DMS 273 treated with DMSO at 0.1 percent for 48 hours (cell line): ENCODE measurements around the gene TBCD.

ENCODE experiments used
- DNase-seq: peaks from one replicate; lab custom pipeline; 2025; lab: John Stamatoyannopoulos, UW

Gene TBCD

DNA sequence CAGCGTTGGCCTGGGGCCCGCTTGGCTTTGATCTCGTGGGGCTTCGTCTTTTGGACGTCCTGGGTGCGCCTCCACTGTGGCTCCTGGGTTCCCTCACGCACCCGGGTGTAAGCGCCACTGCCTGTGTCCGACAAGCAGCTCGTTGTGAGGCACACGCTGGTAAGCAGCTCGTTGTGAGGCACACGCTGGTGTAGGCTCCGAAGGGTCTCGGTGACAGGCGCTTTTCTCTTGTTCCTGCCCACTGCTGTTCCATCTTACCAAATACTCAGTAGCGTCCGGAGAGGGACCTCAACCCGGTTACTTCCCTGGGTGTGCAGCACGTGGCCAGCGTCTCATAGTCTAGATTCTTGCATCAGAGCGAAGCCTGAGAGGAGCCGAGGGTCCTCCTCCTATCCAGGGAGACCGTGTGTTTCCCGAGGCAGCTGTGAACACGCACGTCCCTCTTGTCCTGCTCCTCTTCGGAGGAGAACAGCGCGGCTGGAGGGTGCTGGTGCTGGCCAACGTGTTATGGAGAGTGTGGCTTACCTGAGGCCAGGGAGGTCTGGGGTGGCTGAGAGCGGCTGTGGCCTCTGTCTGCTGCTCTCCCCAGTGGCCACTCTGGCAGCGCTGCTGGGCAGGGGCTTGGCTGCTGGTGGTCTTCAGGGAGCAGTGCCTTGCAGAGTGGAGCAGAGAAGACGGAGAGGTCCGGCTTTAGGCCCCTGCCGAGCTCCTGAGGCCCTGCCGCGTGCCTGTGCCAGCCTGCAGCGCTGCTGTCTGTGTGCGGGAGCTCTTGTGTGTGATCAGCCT lies 120.1 kb downstream of the TBCD start:
- no peak for DNase-seq

DNA sequence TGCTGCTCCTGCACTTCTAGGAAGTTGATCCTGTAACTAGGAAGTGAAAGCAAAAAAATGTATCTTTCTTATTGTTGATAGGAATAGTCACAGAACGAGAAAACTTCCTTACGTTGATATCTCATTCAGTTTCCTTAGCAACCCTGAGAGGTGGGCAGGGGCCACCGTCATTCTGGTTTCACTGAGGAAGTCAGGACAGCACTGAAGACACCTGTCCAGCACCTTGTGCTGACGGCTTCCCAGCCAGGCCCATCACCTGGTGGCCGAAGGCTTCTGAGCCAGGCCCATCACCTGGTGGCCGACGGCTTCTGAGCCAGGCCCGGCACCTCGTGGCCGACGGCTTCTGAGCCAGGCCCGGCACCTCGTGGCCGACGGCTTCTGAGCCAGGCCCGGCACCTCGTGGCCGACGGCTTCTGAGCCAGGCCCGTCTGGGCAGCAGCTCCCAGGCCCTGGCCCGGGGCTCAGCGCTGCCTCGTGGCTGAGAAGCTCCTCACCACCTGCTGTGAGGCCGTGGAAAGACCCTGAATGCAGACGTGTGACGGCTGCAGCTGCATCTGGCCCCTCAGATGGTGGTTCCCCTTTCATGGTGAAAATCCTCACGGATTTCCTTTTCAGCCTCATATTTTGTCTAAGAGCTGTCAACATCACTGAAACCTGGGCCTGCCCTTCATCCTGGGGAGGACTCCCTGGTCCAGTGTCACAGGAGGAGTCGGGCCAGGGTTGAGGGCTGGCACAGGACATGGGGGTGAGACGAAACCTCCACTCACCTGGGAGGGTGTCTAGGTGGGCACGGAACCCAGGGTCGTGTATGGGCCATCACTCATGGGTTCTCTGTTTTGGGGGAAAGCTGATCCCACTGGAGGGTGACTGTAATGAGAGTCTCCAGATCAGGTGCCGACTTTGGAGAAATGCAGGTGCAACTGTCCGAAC lies 121.0 kb downstream of the TBCD start:
- DNase-seq: no peak

DNA sequence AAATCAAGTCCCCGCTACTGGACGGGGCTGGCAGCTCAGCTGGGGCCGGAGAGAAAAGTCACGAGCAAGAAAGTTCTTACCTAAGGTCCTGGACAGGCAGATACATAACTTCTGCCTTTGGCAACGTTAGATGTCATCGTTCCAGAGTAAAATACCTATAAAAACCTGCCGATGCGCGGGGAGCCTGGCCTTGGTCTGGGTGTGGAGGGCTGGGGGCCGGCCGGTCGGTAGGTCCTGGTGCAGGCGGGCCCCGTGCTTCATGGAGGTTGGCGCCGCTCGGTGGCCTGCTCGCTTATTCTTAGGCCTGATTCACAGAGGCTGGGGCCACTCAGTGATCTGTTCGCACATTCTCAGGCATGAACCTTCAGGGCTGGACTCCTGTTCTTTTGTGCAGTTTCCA lies 121.7 kb downstream of the TBCD start:
- DNase-seq: no peak

DNA sequence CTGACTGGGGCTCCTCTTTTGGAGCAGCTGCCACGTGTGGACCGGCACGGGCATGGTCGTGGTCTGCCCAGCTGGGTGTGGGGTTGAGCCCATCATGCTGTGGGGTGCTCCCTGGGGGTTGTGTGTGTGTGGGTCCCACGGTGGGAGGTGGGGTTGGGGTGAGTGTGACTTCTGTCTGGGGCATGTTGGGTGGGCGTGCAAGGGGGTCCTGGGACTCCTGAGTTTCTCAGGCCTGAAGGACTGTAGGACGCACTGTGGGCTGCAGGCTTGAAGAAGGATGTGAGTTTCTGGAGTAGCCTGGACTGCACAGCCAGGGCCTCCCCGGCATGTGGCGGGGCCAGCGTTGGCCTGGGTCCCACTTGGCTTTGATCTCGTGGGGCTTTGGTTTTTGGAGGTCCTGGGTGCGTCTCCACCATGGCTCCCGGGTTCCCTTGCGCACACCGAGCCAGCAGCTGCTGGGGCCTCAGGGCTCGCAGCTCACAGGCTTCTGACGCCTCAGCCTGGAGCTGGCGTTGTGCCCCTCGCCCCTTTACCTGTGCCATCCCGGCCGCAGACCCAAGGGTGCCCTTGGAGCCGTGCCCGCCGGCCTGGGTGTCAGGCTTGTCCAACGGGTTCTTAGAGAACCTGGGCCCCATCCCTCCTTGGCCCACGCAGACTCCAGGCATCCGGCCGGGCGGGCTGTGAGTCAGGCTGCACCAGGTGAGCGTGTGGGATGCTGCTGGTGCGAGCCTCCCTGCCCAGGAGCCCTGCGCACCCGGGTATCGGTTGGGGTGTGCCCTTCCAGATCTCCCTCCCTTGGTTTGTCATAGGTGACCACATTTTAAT lies 122.4 kb downstream of the TBCD start:
- DNase-seq: no peak

DNA sequence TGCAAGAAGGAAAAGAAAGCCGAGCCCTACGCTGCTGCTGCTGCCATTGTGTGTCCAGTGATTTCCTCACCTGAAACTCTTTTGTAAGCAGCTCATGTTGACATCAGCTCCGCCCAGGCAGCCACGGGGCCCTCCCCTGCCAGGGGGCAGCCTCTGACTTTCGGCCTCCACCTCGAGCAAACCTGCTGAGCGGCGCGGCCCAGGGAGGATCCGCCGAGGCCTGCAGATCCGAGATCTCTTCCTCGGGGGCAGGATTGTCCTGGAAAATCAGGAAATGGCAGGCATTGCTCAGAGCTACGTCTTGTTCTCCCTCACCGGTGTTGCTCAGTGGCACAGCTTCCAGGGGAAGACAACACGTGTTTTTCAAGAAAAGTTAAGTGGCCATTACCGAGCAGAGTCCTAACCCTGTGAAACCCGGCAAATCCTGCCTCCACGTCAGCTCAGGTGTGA lies 123.6 kb downstream of the TBCD start:
- no peak for DNase-seq

DNA sequence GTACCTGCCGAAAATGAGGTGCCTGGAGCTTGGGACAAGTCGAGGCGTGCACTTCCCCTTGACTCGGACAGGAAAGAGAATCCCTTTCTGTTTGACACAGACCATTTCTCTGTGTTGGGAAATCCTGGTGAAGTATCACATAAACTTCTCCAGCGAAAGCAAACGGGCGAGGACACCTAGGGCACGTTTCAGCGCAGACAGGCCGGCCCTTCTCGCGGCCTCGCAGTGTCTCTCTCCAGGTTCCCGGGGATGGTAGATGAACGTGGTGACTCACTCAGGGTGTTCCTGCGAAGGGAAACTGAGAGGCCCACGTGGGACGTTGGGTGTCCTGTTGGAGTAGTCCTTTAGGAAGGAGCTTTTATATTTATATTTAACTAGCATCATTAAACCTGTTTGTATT lies 124.3 kb downstream of the TBCD start:
- no peak for DNase-seq

DNA sequence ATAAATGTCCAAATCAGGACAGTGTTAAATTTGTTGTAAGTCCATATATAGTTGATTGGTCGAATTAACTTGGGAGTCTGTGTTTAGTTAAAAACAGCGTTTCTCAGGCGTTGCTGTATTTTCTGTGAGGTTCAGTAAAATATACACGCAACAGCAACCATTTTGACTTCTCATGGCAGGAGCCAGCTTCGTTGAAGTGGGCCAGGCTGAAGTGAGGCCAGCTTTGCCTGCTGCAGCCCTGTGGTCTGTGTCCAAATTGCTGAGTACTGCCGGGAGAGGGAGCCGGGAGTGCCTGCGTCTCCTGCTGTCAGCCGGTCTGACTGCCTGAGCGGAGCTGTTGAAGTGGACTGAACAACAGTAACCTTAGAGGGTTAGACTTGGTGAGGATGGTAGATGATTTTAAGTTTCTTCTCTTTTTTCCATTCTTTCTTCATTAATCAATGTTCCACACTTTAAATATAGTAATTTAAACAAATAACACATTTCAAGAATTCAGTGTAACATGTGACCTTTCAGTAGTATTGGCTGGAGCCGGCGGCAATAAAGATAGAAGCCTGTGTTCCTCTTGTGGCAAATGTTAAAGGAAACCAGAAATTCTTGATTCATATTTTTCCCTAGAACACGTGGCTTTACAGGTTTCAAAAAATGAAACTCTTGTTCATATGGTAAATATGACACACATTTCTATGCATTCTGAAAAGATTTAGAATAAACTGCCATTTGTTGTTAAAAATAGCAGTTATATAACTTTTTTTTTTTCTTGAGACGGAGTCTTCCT lies 124.9 kb downstream of the TBCD start:
- DNase-seq: no peak

DNA sequence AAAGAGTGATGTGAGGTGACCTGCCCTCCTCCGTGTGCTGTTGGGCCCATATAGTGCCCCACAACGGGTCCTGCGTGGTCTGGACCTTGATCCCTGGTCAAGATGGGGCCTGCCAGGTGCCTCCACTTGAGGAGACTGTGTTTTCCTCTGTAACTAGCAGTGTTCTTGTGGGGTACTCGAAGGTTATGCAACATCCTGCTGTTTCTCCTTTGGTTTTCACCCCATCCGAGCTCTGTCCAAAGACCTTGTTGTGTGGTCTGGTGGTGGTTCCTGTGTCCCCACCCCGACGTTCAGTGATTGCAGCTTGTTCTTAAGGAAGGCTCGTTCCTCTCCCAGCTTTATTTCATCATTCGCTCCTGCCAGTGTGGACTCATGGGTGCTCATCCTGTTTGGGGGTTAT lies 126.7 kb downstream of the TBCD start:
- no peak for DNase-seq

DNA sequence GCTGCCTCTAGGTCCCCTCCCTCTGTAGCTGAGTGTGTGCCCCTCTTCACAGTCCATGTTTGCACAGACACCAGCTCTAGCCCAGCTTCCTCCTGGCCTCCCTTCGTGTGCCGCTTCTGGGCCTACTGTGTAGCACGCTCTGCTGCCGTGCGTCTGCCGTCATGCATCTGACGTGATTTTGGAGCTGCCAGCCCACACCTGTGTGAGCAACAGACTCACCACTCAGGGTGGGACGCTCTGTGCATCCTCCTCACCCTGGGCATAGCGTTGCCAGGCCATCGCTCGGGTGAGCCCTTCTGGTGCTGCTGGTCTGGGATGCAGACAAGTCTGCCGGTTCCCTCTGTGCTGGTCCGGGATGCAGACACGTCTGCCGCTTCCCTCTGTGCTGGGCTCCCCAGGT lies 127.4 kb downstream of the TBCD start:
- DNase-seq: no peak

DNA sequence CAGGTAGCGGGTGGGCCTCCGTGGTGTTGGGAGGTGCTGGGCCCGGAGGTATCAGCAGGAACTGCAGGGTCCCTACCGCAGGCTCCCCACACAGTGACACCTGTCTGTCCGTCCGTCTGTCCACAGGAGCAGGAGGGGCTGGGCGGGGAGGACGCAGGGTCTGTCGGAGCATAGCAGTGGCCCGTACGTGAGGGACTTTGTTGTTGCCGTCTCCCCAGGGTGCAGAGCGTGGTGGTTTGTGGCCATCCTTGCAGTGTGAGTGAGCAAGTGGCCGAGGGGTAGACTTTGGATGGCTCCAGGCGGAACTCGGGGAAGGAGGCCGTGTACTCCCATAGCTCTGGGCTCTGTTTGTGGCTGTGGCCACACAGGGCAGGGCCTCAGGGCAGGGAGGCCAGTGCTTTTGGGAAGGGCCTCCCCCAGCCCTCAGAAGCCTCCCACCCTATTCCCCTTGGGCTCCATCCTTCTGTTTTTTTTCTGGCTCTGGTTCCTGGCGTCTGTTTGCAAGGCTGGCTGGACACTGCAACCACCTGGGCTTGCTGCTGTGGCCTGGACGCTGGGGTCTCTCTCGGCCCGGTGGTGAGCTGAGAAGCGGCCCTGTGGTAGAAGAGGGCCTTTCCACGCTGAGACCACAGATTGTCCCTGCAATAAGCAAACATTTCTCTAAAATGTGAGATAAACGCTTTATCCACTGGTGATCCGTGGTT lies 128.9 kb downstream of the TBCD start:
- DNase-seq: no peak

DNA sequence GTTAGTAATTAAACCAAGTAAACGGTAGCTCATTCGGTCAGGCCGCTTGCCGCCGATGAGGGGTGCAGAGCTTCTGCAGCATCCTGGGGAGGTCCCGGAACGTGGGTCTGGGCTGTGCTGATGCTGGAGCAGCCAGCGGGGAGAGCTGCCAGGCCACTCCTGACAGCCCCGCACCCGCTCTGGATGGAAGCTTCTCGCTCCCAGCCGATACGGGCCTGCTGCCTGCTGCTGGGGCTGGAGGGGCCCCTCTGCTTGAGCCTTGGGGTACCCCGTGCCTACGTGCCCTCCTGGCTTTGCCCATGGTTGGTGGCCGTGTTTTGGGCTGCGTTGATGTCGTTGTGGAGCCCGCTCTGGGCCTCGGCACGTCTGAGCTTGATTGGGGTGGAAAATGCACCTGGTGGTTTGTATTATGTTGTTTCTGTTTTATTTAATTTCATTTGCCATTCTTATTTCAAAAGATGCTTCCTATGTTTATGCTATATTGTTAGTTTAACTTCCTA lies 129.5 kb downstream of the TBCD start:
- no peak for DNase-seq

DNA sequence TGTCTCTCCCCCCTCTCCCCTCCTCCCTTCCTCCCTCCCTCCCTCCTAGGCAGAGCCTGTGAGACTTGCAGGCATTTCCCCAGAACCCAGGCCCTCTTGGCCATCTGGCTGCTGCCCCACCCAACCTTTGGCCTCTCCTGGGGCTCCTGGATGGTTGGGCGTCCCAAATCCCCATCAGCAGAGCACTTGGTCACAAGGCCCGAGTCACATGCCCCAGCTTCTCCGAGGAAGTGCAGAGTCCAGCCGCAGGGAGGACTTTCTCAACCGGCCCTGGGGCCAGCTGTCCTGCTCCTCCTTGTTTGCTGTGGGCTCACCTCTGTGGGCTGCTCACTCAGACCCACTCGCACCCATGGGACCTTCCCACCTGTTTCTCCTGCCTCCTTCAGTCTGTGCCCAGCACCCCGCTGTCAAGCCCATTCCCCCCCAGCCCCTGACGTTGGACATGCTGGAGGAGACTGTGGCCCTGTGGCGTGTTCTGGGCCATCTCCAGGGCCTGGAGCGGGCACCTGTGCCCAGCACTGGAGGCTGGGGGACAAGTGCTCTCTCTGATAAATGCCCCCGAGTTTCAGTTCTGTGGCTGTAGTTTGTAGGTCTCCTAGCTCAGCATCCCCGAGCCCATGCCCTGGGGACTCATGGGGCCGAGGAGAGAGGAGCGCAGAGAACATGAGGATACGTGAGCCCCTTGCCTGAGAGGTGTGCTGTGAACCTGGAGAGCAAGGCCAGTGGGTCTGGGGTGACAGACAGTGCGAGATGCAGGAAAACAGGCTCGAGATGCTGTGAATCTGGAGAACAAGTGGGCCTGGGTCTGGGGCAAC lies 130.2 kb downstream of the TBCD start:
- DNase-seq: no peak

DNA sequence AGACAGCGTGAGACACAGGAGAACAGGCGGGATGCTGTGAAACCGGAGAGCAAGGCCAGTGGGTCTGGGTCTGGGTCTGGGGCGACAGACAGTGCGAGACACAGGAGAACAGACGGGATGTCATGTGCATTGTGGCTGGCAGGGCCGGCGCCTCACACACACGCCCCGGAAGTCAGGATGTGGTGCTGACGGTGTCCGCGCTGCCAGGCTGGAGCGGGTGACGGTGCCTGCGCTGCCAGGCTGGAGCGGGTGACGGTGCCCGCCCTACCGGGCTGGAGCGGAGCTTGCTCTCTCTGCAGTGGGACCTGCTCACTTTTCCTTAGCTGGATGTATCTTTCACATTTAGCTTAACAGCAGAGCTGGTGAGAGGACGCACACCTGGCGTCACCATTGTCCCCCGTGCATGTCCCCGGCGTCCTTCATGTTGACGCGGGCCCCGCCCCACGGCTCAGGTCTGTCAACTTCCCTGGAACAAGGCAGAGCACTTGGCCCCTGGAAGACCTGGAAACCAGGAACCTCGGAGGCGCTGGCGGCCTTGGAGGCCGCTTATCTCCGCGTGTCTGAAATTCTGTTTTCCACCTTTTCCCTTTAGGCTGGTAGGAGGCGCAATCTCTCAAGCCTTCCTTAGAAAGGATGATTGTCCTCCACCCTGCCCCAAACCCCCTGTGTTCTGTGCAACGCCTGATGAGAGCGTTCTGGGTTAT lies 131.0 kb downstream of the TBCD start:
- no peak for DNase-seq

DNA sequence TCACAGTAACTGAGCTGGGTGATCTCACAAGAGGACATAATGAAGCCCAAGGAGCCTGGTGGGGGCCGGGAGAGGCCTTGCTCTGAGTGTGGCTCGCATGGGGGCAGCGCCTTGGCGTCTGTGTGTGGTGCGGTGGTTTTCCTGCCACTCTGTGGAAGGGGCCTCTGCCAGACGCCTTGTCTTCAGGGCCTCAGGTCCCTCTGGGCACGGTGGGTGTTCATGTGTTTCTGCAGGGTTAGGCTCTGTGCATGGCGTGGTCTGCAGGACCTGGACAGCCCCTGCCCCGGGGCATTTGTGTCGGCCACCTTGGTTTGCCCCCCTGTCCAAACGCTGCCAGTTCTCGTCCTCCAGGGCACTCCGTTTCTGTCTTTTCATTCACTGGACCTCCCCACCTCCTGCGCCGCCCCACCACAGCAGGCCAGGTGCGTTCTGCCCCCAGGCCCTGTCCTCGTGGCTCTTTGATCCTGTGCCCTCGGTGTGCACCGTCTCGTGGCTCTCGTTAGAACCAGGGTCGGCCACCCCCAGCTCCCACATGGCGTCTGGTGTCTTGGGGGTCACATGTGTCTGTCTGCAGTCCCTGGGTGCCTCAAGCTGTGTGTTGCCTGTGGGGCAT lies 131.7 kb downstream of the TBCD start:
- no peak for DNase-seq

DNA sequence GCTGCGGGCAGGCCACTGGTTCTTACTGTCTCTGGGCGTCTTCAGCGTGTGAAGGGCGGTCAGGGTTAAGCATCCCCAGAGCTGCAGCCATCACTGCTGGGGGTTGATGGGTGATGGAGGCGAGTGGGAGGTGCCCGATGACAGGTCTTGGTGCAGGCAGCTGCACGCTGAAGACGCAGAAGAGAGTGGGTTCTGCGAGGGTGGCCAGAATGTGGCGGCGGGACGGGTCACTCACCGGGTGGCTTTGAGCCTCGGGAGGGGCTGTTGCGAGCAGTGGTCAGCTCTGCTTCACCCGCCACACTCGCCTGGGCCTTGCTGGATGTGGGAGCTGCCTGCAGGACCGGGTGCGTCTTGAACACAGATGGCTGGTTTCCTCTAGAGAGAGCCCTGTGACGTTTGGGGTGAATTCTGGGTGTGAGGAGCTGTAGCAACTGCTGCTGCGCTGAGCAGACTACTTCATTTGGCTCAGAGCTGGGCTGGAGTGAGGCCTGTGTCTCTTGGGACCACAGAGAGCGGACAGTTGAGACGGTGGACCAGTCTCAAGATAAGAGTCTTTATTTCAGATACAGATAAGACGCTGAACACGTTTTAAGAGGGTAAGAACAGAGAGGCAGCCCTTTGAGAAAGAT lies 132.6 kb downstream of the TBCD start:
- DNase-seq: no peak

DNA sequence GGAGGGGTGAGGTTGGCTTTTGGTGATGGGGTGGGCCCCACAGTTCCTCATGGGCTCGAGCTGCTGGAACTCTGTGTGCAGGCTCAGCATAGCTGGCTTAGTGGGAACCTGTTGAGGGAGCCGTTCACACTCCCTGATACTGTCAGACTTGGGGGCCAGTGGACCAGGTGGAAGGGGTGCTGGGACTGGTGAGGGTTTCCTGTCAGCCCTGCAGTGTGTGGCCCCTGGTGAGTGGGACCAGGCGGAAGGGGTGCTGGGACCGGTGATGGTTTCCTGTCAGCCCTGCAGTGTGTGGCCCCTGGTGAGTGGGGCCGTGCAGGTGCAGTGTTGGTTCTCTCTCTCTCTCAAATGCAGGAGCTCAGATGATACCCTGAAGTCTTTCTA lies 133.1 kb downstream of the TBCD start:
- no peak for DNase-seq

DNA sequence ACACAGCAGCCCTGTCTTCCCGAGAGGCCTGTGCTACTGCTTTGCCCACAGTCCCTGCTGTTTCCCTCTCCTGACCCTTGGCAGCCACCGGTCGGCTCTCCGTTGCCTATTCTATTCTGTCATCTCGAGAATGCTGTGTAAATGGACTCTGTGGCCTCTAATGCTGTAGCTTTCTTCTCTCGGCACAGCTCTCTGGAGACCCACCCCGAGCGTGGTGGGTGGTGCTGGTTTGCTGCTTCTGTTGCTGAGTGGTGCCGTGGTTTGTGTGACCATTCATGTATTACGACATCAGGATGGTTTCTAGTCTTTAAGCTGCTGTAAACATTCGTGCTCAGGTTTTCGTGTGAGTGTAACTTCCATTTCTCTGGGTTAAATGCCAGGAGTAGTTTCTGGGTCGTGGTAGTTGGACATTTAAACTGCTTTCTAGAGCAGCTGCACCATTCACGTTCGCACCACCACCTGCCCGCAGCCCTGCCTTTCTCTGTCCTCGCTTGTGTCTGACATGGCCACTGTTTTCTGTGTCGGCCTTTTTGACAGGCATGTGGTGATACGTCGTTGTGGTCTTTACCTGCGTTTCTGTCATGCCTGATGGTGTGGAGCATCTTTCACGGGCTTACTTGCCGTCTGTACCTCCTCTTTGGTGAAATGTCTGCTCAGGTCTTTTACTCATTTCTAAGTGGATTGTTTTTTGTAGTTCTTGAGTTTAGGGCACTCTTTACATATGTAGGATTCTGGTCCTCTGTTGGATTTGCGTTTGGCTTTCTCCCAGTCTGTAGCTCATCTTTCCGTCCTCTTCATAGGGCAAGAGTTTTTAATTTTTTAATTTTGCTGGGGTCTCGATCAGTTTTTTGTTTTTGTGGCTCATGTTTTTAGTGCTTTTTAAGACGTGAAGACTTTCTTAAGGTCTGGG lies 135.6 kb downstream of the TBCD start:
- DNase-seq: no peak
